GM21825 (cell line): ENCODE measurements around the gene HKDC1.

Experiments
- ATAC-seq: cut with Tn5 transposase; IDR thresholded peaks from one replicate; pipeline ENCODE4 v1.9.1; 2021; ENCODE audit warnings: mild to moderate bottlenecking, moderate library complexity; ENCODE audit not compliant: unreplicated experiment

The HKDC1 gene

DNA sequence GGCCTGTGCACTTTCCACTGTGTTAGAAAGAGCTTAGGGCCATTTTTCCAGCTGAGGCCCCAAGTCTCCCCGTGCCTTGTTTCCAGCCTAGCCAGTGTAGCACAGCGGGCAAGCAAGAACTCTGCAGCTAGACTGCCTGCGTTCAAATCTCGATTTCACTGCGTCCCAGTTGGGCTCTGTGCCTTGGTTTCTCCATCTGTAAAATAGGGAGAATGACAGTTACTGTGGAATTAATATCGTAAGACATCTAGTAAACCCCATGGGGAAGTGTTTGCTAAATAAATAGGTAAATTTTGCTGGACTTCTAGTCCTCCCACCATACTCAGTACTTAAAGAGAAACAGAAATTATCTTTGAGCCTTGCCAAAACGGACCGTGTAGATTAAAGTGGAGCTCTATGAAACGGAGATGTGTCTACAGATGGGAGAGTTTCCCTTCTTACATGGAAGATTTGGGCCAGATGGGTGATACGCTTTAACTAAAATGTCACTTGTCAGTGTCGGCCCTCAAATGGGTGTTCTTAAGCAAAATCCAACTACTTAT is 3.5 kb upstream of the HKDC1 start:
- no peak for ATAC-seq

GRCh38 chr10:69217119-69217754 is 2.9 kb upstream of the HKDC1 start:
- no peak for ATAC-seq

DNA sequence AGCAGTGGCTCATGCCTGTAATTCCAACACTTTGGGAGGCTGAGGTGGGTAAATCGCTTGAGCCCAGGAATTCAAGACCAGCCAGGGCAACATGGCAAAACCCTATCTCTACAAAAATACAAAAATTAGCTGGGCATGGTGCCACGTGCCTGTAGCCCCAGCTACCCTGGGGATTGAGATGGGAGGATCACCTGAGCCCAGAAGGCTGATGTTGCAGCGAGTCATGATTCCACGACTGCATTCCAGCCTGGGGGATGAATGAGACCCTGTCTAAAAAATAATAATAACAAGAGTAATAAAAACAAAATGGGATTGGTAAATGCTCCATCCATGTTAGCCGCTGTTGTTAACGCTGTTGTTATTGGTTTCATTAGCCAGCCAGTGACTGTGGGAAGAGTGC is 1.3 kb upstream of the HKDC1 start:
- ATAC-seq: no peak

GRCh38 chr10:69220507-69220906 is 375 bp downstream of the HKDC1 start:
- no peak for ATAC-seq

DNA sequence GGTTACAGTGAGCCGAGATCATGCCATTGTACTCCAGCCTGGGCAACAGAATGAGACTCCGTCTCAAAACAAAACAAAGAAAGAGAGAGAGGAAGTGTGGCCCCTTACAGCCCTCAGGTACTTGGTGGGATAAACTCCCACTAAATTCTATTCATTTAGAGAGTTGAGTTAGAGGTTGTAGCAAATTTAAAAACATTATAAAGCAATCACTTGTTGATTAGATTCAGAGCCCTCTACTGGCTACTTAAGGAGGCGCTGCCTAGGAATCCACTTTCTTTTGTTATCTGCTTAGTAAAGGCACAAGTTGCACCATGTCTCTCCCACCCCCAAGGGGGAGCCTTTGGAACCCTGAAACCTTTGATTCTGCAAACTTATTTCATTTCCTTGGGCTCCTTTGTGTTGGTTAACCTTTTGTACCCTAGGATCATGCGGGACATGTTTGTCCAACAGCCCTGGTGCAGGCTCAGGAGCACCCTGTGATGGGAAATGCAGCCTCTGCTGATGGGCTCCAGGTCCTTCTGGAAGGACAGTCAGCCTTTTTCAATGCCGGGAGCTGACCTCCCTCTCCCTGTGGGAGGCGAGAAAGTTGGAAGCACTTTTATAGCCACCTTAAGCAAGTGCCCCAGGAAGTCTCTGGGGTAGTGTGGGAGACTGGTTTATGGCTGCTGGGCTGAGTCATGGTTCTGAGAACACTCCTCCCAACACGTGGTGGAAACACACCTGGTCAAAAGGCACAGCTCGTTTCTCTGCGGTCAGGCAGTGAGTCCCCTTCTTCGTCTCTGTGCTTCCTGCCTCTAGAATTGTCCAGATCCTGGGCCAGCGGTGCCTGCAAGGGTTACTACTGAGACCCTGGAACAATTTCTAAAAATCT is 2.3 kb downstream of the HKDC1 start:
- peak; percentile 94 for ATAC-seq

DNA sequence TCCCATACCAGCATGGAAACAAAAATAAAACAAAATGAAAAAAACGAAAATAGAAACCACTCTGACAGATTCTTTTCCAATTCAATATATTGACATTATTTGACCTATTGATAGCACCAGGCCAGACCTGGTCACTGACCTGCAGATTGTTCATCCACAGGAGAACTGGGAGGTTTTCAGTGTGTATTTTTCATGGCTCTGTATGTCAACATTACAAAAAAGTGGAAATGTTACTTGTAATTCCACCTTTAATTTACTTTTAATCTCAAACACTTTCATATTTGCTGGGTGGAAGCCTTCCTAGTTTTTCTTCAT is 2.9 kb downstream of the HKDC1 start:
- peak; percentile 4 for ATAC-seq

DNA sequence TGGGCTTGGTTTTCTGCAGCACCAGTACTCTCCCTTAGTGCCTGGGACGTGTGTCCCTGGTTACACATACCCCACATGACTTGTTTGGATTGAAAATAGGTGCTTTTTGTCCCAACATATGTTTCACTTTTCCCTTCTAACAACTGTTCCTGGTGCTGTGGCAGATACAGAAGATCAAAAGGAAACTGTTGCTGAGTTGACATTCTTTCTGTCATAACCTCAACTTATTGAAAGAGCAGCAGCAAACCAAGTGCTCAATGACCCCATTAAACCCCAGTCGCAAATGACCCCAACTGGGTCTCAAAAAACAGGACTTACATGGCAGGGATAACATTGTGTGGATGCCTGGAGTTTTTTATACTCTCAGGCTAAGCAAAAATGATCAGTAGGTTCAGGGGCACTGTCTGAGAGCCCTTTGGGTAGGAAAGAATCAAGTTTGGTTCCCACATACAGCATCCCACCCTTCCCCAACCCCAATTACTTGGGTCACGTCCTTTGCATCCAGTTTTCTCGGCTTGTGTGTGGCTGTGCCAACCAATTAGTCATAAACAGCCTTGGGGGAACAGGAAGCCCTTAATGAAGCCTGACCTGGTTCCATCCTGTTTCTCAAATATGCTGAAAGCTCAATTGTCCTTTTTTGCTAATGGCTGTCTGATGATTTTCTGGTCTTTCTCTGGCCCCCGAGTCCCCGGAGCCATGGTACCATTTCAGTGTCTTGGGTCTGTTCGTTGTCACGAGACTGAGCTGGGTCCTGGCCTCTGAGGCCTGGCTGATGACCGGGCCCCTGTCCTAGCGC is 4.9 kb downstream of the HKDC1 start:
- no peak for ATAC-seq

- no peak for ATAC-seq
These were observed 5.5 kb downstream of the HKDC1 start for GRCh38 chr10:69225681-69226080.

DNA sequence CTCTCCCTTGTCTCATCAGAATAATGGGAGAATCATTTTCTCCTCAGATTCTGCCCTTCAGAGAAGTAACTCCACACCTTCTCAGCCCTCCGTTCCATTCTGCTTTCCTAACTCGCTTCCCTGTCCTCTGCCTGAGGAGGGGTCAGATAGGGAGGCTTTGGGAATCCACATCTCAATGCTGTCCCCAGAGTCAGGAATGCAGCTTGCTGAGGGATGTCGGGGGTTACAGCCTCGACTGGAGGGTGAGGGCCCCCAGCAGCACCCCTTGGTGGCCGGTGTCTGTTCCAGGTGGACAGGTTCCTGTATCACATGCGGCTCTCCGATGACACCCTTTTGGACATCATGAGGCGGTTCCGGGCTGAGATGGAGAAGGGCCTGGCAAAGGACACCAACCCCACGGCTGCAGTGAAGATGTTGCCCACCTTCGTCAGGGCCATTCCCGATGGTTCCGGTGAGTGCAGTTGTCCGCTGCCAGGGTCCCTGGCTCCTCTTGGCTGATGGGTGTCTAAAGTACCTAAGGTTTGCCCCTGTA is 6.9 kb downstream of the HKDC1 start:
- no peak for ATAC-seq

GRCh38 chr10:69228151-69228550 is 8.0 kb downstream of the HKDC1 start:
- ATAC-seq: no peak

- no peak for ATAC-seq
These were observed 9.4 kb downstream of the HKDC1 start for GRCh38 chr10:69229616-69229916.

- no peak for ATAC-seq
These were observed 10.0 kb downstream of the HKDC1 start for GRCh38 chr10:69230128-69230527.

- no peak for ATAC-seq
These were observed 12.1 kb downstream of the HKDC1 start for GRCh38 chr10:69232252-69232651.

GRCh38 chr10:69232736-69233480 is 12.8 kb downstream of the HKDC1 start:
- ATAC-seq: no peak

DNA sequence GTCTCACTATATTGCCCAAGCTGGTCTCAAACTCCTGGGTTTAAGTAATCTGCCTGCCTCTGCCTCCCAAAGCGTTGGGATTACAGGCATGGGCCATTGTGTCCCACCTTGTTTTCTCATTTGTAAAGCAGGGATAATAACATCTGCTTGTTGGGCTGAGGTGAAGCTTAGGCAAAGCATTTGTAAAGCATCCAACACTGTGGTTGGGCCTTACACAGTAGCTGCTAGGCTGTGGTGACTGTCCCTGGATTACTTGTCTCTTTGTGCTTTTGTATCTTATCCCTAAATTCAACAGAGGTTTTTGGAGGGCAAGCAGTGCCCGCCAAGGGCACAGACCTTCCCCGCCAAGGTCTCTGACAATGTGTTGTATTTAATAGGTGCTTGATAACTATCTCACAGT is 14.3 kb downstream of the HKDC1 start:
- no peak for ATAC-seq

DNA sequence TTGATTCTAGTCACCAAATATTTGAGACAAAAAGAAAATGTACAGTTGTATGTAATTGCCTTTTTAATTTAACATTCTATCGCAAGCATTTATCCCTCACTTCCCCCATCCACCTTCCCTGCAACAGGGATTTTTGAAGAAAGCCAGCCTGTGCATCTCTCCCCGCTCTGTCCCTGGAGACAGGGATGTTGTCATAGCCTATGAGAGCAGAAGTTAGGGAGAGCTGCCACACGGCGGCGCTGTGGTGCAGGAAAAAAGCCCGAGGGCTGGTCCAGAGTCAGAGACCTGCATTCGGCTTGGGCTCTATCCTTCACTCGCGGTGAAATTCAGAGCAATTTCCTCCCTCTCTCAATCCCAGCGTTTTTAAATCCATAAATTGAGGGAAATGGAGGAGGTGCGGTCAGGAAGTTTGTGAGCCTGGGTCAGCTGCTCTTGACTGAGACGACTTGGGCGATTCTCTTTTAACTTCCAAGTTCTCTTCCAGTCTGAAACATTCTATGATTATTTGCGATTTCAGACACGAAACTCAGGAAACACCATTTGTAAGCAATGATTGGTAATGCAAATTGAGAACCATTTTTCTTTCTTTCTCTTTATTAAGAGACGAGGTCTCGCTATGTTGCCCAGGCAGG is 17.5 kb downstream of the HKDC1 start:
- ATAC-seq: peak; percentile 83

DNA sequence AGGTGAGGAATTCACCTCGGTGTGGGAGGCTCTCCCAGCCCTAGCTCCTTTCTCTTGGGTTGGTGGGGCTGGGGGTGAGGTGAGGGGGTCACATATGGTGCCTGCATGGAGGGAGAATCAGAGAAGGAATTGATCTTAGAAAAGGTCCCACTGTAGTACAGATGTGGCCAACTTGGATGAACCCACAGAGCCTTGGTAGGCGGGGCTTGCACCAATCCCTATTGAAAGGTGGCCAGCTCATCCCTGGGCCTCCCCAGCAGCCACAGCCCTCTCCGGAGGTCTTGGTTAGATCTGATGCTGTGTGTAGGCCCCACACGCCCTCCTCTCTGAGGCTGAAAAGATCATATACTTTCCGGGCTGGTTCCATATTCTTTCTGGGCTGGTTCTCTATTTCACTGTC is 19.0 kb downstream of the HKDC1 start:
- no peak for ATAC-seq

- ATAC-seq: no peak
These were observed 19.8 kb downstream of the HKDC1 start for GRCh38 chr10:69239816-69240434.

DNA sequence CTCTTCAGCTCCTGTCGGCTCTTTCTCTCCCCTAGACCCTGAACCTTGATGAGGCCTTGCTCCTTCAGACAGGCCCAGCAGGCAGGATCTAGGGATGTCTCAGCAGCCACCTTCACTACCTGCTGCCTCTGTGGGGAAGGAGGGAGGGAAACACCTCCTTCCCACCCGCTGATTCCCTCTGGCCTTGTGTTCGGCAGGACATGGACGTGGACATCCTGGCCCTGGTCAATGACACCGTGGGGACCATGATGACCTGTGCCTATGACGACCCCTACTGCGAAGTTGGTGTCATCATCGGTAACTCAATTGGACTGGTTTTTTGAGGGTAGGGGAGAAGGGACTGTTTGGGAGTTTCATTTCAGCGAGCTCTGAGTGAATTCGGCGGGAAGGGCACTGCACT is 20.3 kb downstream of the HKDC1 start:
- ATAC-seq: no peak

DNA sequence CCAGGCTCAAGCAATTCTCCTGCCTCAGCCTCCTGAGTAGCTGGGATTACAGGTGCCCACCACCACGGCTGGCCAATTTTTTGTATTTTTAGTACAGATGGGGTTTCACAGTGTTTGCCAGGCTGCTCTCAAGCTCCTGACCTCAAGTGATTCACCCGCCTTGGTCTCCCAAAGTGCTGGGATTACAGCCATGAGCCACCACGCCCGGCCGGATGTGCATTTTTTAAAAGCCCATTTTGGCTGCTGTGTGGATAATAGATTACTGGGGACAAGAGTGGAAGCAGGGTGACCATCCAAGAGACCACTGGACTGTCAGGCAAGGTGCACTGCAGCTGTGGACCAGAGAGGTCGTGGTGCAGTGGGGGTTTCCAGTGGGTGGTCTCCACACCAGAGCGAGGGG is 21.4 kb downstream of the HKDC1 start:
- no peak for ATAC-seq
